Keratinocyte (primary cell): ENCODE data around the gene ATP2A3. TPM values are rescaled to one million over a fixed set of nuclear protein-coding genes. Genes with fewer than 3 reads are reported as not detected.

ENCODE experiments used
- DNase-seq: peaks from one replicate; pipeline ENCODE4 v3.0.0-alpha.2; 2011; ENCODE audit warnings: low read depth, missing footprints, low spot score
- FAIRE-seq: peaks from 2 replicates; lab custom pipeline; 2011; peaks lifted over from hg19 to GRCh38; lab: Jason Lieb, UNC
- H2AFZ ChIP-seq: 2 replicates; pipeline ENCODE4 v1.6.0; 2012; ENCODE audit warnings: low read length, control low read depth, inconsistent platforms; ENCODE audit not compliant: control insufficient read depth
- H3K27ac ChIP-seq: 2 replicates; pipeline ENCODE4 v1.5.1; 2011; ENCODE audit warnings: low read length; ENCODE audit not compliant: control insufficient read depth, insufficient read depth
- H3K27me3 ChIP-seq: 3 replicates; pipeline ENCODE4 v1.6.0; 2011; ENCODE audit warnings: low read length; ENCODE audit not compliant: control insufficient read depth, insufficient read depth; ENCODE audit errors: extremely low read depth
- H3K36me3 ChIP-seq, 2 experiments: 2 replicates in 1 of 2; 3 replicates in 1 of 2; pipeline ENCODE4 v1.5.1; 2011; ENCODE audit warnings: low read length in 2 of 2, mild to moderate bottlenecking in 1 of 2; ENCODE audit not compliant: control insufficient read depth in 2 of 2, insufficient read depth in 2 of 2; ENCODE audit errors: extremely low read depth in 1 of 2
- H3K4me1 ChIP-seq: 3 replicates; pipeline ENCODE4 v1.5.1; 2011; ENCODE audit warnings: low read length; ENCODE audit not compliant: control insufficient read depth, insufficient read depth; ENCODE audit errors: extremely low read depth
- H3K4me2 ChIP-seq: 3 replicates; pipeline ENCODE4 v1.6.0; 2011; ENCODE audit warnings: low read depth, low read length; ENCODE audit not compliant: control insufficient read depth, insufficient read depth; ENCODE audit errors: extremely low read depth
- H3K4me3 ChIP-seq, 3 experiments: fragments of 200-600 bp in 1 of 3; sonication (generic) in 1 of 3; 2 replicates in 2 of 3; 3 replicates in 1 of 3; pipeline ENCODE4 v1.5.1; 2011 to 2016; ENCODE audit warnings: low read length in 3 of 3, mild to moderate bottlenecking in 3 of 3, control low read depth in 2 of 3, inconsistent platforms in 1 of 3, low read depth in 1 of 3, mixed read lengths in 1 of 3, mixed run types in 1 of 3, moderate library complexity in 1 of 3; ENCODE audit not compliant: control insufficient read depth in 2 of 3, insufficient read depth in 2 of 3; ENCODE audit errors: extremely low read depth in 1 of 3
- H3K79me2 ChIP-seq: 2 replicates; pipeline ENCODE4 v1.6.0; 2012; ENCODE audit warnings: low read length; ENCODE audit not compliant: control insufficient read depth, insufficient read depth
- H3K9ac ChIP-seq: 3 replicates; pipeline ENCODE4 v1.6.0; 2011; ENCODE audit warnings: low read length; ENCODE audit not compliant: control insufficient read depth, insufficient read depth; ENCODE audit errors: extremely low read depth
- H3K9me1 ChIP-seq: 3 replicates; pipeline ENCODE4 v1.6.0; 2011; ENCODE audit warnings: low read length; ENCODE audit not compliant: control insufficient read depth, insufficient read depth; ENCODE audit errors: extremely low read depth
- H3K9me3 ChIP-seq: 2 replicates; pipeline ENCODE4 v1.5.1; 2012; ENCODE audit warnings: low read depth, low read length; ENCODE audit not compliant: control insufficient read depth
- H4K20me1 ChIP-seq: 3 replicates; pipeline ENCODE4 v1.6.0; 2011; ENCODE audit warnings: low read length; ENCODE audit not compliant: control insufficient read depth, insufficient read depth; ENCODE audit errors: extremely low read depth
- CTCF ChIP-seq, 3 experiments: IDR thresholded peaks in 1 of 3; conservative IDR thresholded peaks in 1 of 3; optimal IDR thresholded peaks in 1 of 3; 2 replicates in 2 of 3; 3 replicates in 1 of 3; pipeline versions ENCODE3 to v1.5.1; 2011; ENCODE audit warnings: low read length in 3 of 3, mild to moderate bottlenecking in 3 of 3, moderate library complexity in 2 of 3, control low read depth in 1 of 3, inconsistent platforms in 1 of 3; ENCODE audit not compliant: insufficient read depth in 2 of 3; ENCODE audit errors: extremely low read depth in 1 of 3
- EZH2 ChIP-seq: IDR thresholded peaks from one replicate; pipeline ENCODE4 v1.6.1; 2012; ENCODE audit warnings: inconsistent platforms, mild to moderate bottlenecking, low read length, moderate library complexity
- dilution Hi-C: fragments of 300-500 bp; cut with MboI; formaldehyde crosslinking; loops from one replicate; pipeline ENCODE4 v1.7.0; 2020; ENCODE audit warnings: low sequenced_read_pairs; ENCODE audit not compliant: extremely low pct_ligation_motif_present
- polyA plus RNA-seq, 5 experiments: library from polyadenylated mRNA; depleted of rRNA in 3 of 5; stranded (reverse) in 3 of 5; stranded (forward) in 1 of 5; unstranded in 1 of 5; fragments of >200 nt; gene quantifications; 1 replicate in 1 of 5; 2 replicates in 3 of 5; 3 replicates in 1 of 5; pipeline versions ENCODE4 v1.2.1 to v1.2.3, GENCODE V29; 2011 to 2012; ENCODE audit warnings: missing spikeins in 2 of 5, low read depth in 1 of 5, low replicate concordance in 1 of 5

The ATP2A3 gene
- polyA plus RNA-seq, 1 donor (not counting 4 experiments of a cell fraction or from before 2014, with no cell fraction given) = 0.13 TPM

DNA sequence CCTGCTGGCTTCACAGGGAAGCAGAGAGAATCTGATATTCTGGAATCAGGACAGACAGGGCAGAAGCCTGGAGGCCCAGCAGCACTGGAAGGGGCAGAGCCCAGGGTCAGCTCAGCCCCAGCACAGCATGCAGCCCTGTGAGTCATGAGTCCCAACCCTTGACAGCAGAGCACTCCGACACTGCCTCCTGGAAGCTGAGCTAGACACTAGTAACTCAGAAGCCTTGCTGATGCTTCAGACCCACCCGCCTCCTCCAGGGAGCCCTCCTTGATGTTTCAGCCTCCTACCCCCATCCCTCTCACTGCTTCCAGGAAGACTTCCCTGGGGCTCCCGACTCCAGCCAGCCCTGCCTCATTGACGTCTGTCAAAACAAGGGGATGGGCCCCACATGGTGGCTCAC, 78.3 kb downstream of the ATP2A3 start:
- no peak overlapping the region for H2AFZ ChIP-seq
- no peak overlapping the region for H3K9ac ChIP-seq
- H3K4me1 ChIP-seq = peaks cover 35% of the 10 kb centered on the region
- dilution Hi-C loops = no loop called here
- no peaks in the 10 kb centered on the region for H4K20me1 ChIP-seq
- no peaks in the 10 kb centered on the region for H3K9me3 ChIP-seq
- DNase-seq (no peak), FAIRE-seq (no peak)
- peaks cover 0 to 2% of the 10 kb centered on the region in 2 experiments for H3K36me3 ChIP-seq
- TF ChIP-seq EZH2 = no peak
- TF ChIP-seq CTCF (optimal IDR thresholded peaks at IDR 0.05 in 1 of 3, IDR thresholded peaks at IDR 0.05 in 1 of 3, conservative IDR thresholded peaks at IDR 0.05 in 1 of 3; ENCODE audit: extremely low read depth in 1 of 3, insufficient read depth in 2 of 3, low read length in 3 of 3) = no peak
- H3K4me2 ChIP-seq = no peak overlapping the region
- no peak overlapping the region for H3K27ac ChIP-seq
- H3K4me3 ChIP-seq = no peak overlapping the region
- H3K79me2 ChIP-seq = no peaks in the 10 kb centered on the region
- H3K9me1 ChIP-seq = no peaks in the 10 kb centered on the region
- H3K27me3 ChIP-seq = no peaks in the 10 kb centered on the region

DNA sequence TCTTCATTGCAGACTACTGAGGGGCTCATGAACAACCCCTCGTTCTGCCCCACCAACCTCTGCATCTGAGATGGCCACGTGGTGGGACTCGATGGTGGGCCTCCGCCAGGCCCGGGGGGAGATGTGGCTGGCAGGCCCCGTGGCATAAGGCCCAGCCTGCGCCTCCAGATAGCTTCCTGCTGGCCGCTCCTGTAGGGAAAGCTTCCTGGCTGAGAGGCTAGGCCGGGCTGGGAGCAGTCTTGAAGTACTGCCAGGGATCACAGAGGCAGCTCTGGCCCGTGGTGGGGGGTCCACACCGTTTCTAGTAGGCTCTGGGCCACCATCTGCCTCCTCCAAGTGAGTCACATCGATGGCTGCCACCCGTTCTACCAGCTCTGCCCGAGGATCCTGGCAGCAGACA, 79.0 kb downstream of the ATP2A3 start:
- Histone ChIP-seq H3K4me2 (no peak overlapping the region), H3K9ac (no peak overlapping the region), H3K27me3 (no peaks in the 10 kb centered on the region), H4K20me1 (no peaks in the 10 kb centered on the region), H3K4me3 (no peak overlapping the region), H2AFZ (no peak overlapping the region), H3K9me1 (no peaks in the 10 kb centered on the region), H3K79me2 (no peaks in the 10 kb centered on the region), H3K27ac (no peak overlapping the region), H3K36me3 (peaks cover 0 to 2% of the 10 kb centered on the region in 2 experiments), H3K4me1 (peaks cover 28% of the 10 kb centered on the region), H3K9me3 (no peaks in the 10 kb centered on the region)
- no peak for FAIRE-seq
- no peak for TF ChIP-seq EZH2
- TF ChIP-seq CTCF (optimal IDR thresholded peaks at IDR 0.05 in 1 of 3, IDR thresholded peaks at IDR 0.05 in 1 of 3, conservative IDR thresholded peaks at IDR 0.05 in 1 of 3; ENCODE audit: extremely low read depth in 1 of 3, insufficient read depth in 2 of 3, low read length in 3 of 3) = no peak
- dilution Hi-C loops = no loop called here
- DNase-seq = no peak
